ENCODE data around the gene DNAJB12. TPM values are rescaled to one million over a fixed set of nuclear protein-coding genes. Genes with fewer than 3 reads are reported as not detected.
A peak's percentile ranks its signal among the peaks of the same experiment; 100 is the strongest.

Gene DNAJB12
- total RNA-seq, 1 experiment from 2014 or later = 48.0 TPM

- H3K36me3 Mint-ChIP-seq (ENCODE audit: insufficient read depth, unreplicated experiment) = peaks cover 88% of the 10 kb centered on the region
- H3K4me3 Mint-ChIP-seq (ENCODE audit: low read depth, unreplicated experiment) = peak overlapping the region; percentile 38
- BruUV-seq (replicated peaks) = no TSS peak
- TF ChIP-seq CTCF (IDR thresholded peaks at IDR 0.05; ENCODE audit: unreplicated experiment) = no peak
- CTCF ChIA-PET = interaction anchor here (0.6 to 2.8 kb wide), 6 partner anchors 58 to 586 kb away, joined by 3 to 24 read pairs (median 8); no protein-coding TSS in a partner anchor
- H3K9me3 Mint-ChIP-seq (ENCODE audit: low read depth, unreplicated experiment) = no peaks in the 10 kb centered on the region
- no peaks in the 10 kb centered on the region for H3K27me3 Mint-ChIP-seq (ENCODE audit: unreplicated experiment)
- intact Hi-C loops (cut with micrococcal nuclease; ENCODE audit: unreplicated experiment) = loop anchor here (2.0 to 10.0 kb wide), 3 partner anchors 207 to 379 kb away; no protein-coding TSS in a partner anchor
- no peak for DNase-seq
- peaks cover 83% of the 10 kb centered on the region for H3K4me1 Mint-ChIP-seq (ENCODE audit: low read depth, unreplicated experiment)
- peak overlapping the region; percentile 100 for H3K27ac Mint-ChIP-seq (ENCODE audit: unreplicated experiment)
These were observed 21.4 kb downstream of the DNAJB12 start for GRCh38 chr10:72333112-72334015.

- Mint-ChIP-seq H3K9me3 (ENCODE audit: low read depth, unreplicated experiment) (no peaks in the 10 kb centered on the region), H3K4me3 (ENCODE audit: low read depth, unreplicated experiment) (peak overlapping the region; percentile 51), H3K27me3 (ENCODE audit: unreplicated experiment) (no peaks in the 10 kb centered on the region), H3K27ac (ENCODE audit: unreplicated experiment) (peak overlapping the region; percentile 100), H3K36me3 (ENCODE audit: insufficient read depth, unreplicated experiment) (peaks cover 83% of the 10 kb centered on the region), H3K4me1 (ENCODE audit: low read depth, unreplicated experiment) (peaks cover 86% of the 10 kb centered on the region)
- TSS peak; percentile 73 for BruUV-seq (replicated peaks)
- DNase-seq = no peak
- no peak for TF ChIP-seq CTCF (IDR thresholded peaks at IDR 0.05; ENCODE audit: unreplicated experiment)
- intact Hi-C loops (cut with micrococcal nuclease; ENCODE audit: unreplicated experiment) = loop anchor here (10.0 kb wide), 2 partner anchors 238 to 378 kb away; no protein-coding TSS in a partner anchor
- CTCF ChIA-PET = interaction anchor here (0.5 to 5.0 kb wide), 22 partner anchors 12 to 586 kb away, joined by 3 to 53 read pairs (median 4); partner anchors contain the start of gene DDIT4
These were observed 22.2 kb downstream of the DNAJB12 start for GRCh38 chr10:72332423-72333111.

- CTCF ChIA-PET = interaction anchor here (0.5 to 5.0 kb wide), 32 partner anchors 12 to 570 kb away, joined by 3 to 53 read pairs (median 4); partner anchors contain the start of genes CHST3, DDIT4, DNAJB12 and VSIR
- no peaks in the 10 kb centered on the region for H3K27me3 Mint-ChIP-seq (ENCODE audit: unreplicated experiment)
- H3K4me1 Mint-ChIP-seq (ENCODE audit: low read depth, unreplicated experiment) = peaks cover 83% of the 10 kb centered on the region
- peak; percentile 100 for DNase-seq
- no peaks in the 10 kb centered on the region for H3K9me3 Mint-ChIP-seq (ENCODE audit: low read depth, unreplicated experiment)
- no TSS peak for BruUV-seq (replicated peaks)
- peak overlapping the region; percentile 100 for H3K27ac Mint-ChIP-seq (ENCODE audit: unreplicated experiment)
- TF ChIP-seq CTCF (IDR thresholded peaks at IDR 0.05; ENCODE audit: unreplicated experiment) = peak; percentile 66
- intact Hi-C loops (cut with micrococcal nuclease; ENCODE audit: unreplicated experiment) = loop anchor here (1.0 to 10.0 kb wide), 3 partner anchors 53 to 377 kb away; no protein-coding TSS in a partner anchor
- H3K36me3 Mint-ChIP-seq (ENCODE audit: insufficient read depth, unreplicated experiment) = peaks cover 78% of the 10 kb centered on the region
- H3K4me3 Mint-ChIP-seq (ENCODE audit: low read depth, unreplicated experiment) = peak overlapping the region; percentile 51
These were observed 22.9 kb downstream of the DNAJB12 start for GRCh38 chr10:72331575-72332422.

Measured in Calu3 (cell line).